K562 (cell line): ENCODE measurements around the gene ZSCAN26. TPM values are rescaled to one million over a fixed set of nuclear protein-coding genes. Genes with fewer than 3 reads are reported as not detected.

Experiments used
- AFF1 ChIP-seq, 2 experiments: fragments of 450-650 bp; IDR thresholded peaks; 2 replicates each; pipeline ENCODE4 v1.6.1; 2018; ENCODE audit warnings: mild to moderate bottlenecking in 2 of 2, low read depth in 1 of 2; ENCODE audit not compliant: partially characterized antibody in 2 of 2
- IRF1 ChIP-seq: sonication (generic); formaldehyde crosslinking; IDR thresholded peaks from 2 replicates; pipeline ENCODE4 v1.8.0; 2022; ENCODE audit warnings: missing genetic modification reagents, mild to moderate bottlenecking, borderline replicate concordance
- KLF1 ChIP-seq: fragments of 450-650 bp; IDR thresholded peaks from 2 replicates; pipeline ENCODE4 v1.6.1; 2016; ENCODE audit warnings: missing genetic modification characterization, missing compliant biosample characterization
- SMAD3 ChIP-seq: fragments of 450-650 bp; formaldehyde crosslinking; conservative IDR thresholded peaks from 2 replicates; pipeline ENCODE4 v1.4.0; 2020; ENCODE audit warnings: mild to moderate bottlenecking
- SRF ChIP-seq, 2 experiments: fragments of 250-450, 450-650 bp in 1 of 2; sonication (Bioruptor Pico) in 1 of 2; sonication (generic) in 1 of 2; formaldehyde crosslinking; IDR thresholded peaks; 2 replicates each; pipeline versions ENCODE4 v1.5.0 to v1.5.1; 2020 to 2022; ENCODE audit warnings: mild to moderate bottlenecking in 1 of 2, missing genetic modification reagents in 1 of 2
- XRCC5 ChIP-seq: fragments of 200-400 bp; formaldehyde crosslinking; IDR thresholded peaks from 2 replicates; pipeline ENCODE4 v1.6.1; 2017; ENCODE audit warnings: low read depth, mild to moderate bottlenecking, low read length
- YY1 ChIP-seq, 3 experiments: IDR thresholded peaks; 2 replicates each; pipeline ENCODE4 v1.6.1; 2011; ENCODE audit warnings: low read length in 2 of 3, mild to moderate bottlenecking in 2 of 3, moderate library complexity in 2 of 3, borderline replicate concordance in 1 of 3, control low read depth in 1 of 3, low read depth in 1 of 3; ENCODE audit not compliant: insufficient read depth in 3 of 3, insufficient replicate concordance in 2 of 3, control insufficient read depth in 1 of 3, insufficient read length in 1 of 3; ENCODE audit errors: extremely low read depth in 1 of 3
- ZBTB5 ChIP-seq: fragments of 450-650 bp; IDR thresholded peaks from 2 replicates; pipeline ENCODE4 v1.6.1; 2017; ENCODE audit warnings: antibody characterized with exemption
- ZNF316 ChIP-seq: fragments of 450-650 bp; IDR thresholded peaks from 2 replicates; pipeline ENCODE4 v1.6.1; 2016
- ZNF655 ChIP-seq: fragments of 250-450 bp; sonication (Bioruptor Pico); IDR thresholded peaks from 2 replicates; pipeline ENCODE4 v1.5.0; 2021
- polyA plus RNA-seq, 8 experiments: library from polyadenylated mRNA; depleted of rRNA in 4 of 8; stranded (reverse) in 5 of 8; unstranded in 3 of 8; fragments of >200 nt; fragmentation: Nextera tagmentation in 2 of 8; fragmentation: Illumina TruSeq in 1 of 8; extraction: Ambion mirVana in 2 of 8; extraction: Trizol in 1 of 8; gene quantifications; 2 replicates each; pipeline versions ENCODE4 v1.2.1 to v1.2.3, GENCODE V29; 2011 to 2014; ENCODE audit warnings: inconsistent platforms in 1 of 8, missing spikeins in 1 of 8
- total RNA-seq, 7 experiments: library from RNA; depleted of rRNA in 6 of 7; stranded (reverse); fragments of >200 nt in 6 of 7; fragmentation: Illumina TruSeq in 2 of 7; extraction: Trizol in 2 of 7; gene quantifications; 2 replicates each; pipeline versions ENCODE4 v1.2.1 to v1.2.3, GENCODE V29; 2011 to 2021; ENCODE audit warnings: low replicate concordance in 1 of 7

Gene ZSCAN26
- total and polyA plus RNA-seq, 9 of the 15 experiments (the other 6 are each of a cell fraction or from before 2014, with no cell fraction given), result 5.9 to 14.2 (median 10.5) TPM

- TF ChIP-seq YY1 (IDR thresholded peaks at IDR 0.05; ENCODE audit: borderline replicate concordance in 1 of 3, control insufficient read depth in 1 of 3, extremely low read depth in 1 of 3, insufficient read depth in 3 of 3, insufficient read length in 1 of 3, insufficient replicate concordance in 2 of 3, low read depth in 1 of 3, low read length in 2 of 3) (peak in 1 of 3 experiments; percentile 70), IRF1 (no peak; the same call in 1 of the 2 replicates), ZNF316 (no peak), KLF1 (no peak), ZNF655 (no peak), ZBTB5 (no peak), SRF (CRISPR knock-in tag; IDR thresholded peaks at IDR 0.05) (no peak), SMAD3 (CRISPR knock-in tag) (no peak), XRCC5 (peak; percentile 69; the same call in 1 of the 2 replicates), AFF1 (IDR thresholded peaks at IDR 0.05; ENCODE audit: low read depth in 1 of 2, partially characterized antibody in 2 of 2) (peak in 1 of 2 experiments; percentile 55)
Measured at GRCh38 chr6:28281288-28282064, 14.5 kb downstream of the ZSCAN26 start, which contains the start of gene PGBD1 (continued).
